Brain microvascular endothelial cell (primary cell): ENCODE results near the gene KANSL1.

Experiments used
- DNase-seq: peaks from one replicate; pipeline ENCODE4 v3.0.0-alpha.2; 2020
- H3K27ac ChIP-seq: fragments of 250-450 bp; sonication (Bioruptor Pico); 2 replicates; pipeline ENCODE4 v1.5.1; 2020; ENCODE audit warnings: mild to moderate bottlenecking, moderate library complexity
- H3K27me3 ChIP-seq: fragments of 250-450 bp; sonication (Bioruptor Pico); replicated peaks from 2 replicates; pipeline ENCODE4 v1.5.1; 2020; ENCODE audit warnings: mild to moderate bottlenecking
- H3K36me3 ChIP-seq: fragments of 250-450 bp; sonication (Bioruptor Pico); replicated peaks from 2 replicates; pipeline ENCODE4 v1.5.1; 2020; ENCODE audit warnings: mild to moderate bottlenecking
- H3K4me3 ChIP-seq: 2 replicates; pipeline ENCODE4 v1.5.1; 2011; ENCODE audit warnings: low read depth, mild to moderate bottlenecking, control low read depth, low read length, moderate library complexity
- CTCF ChIP-seq: IDR thresholded peaks from 2 replicates; pipeline ENCODE4 v1.5.1; 2011; ENCODE audit warnings: low read depth, mild to moderate bottlenecking, moderate library complexity, low read length, control low read depth, inconsistent platforms; ENCODE audit errors: missing control alignments
- in situ Hi-C: cut with HindIII; loops from 2 replicates; pipeline ENCODE4 v1.10.0; 2017; ENCODE audit warnings: low sequenced_read_pairs, low pct_ligation_motif_present

KANSL1 gene

GRCh38 chr17:46141645-46142044 lies 51.6 kb downstream of the KANSL1 start:
- Histone ChIP-seq H3K27ac (no peak overlapping the region), H3K36me3 (no peaks in the 10 kb centered on the region), H3K4me3 (no peak overlapping the region), H3K27me3 (no peaks in the 10 kb centered on the region)
- in situ Hi-C loops: no loop called here
- DNase-seq: no peak
- no peak for TF ChIP-seq CTCF

- in situ Hi-C loops: no loop called here
- H3K27ac ChIP-seq: no peak overlapping the region
Measured at GRCh38 chr17:46140645-46141197, 52.5 kb downstream of the KANSL1 start.

GRCh38 chr17:46139432-46140210 lies 53.6 kb downstream of the KANSL1 start:
- no peaks in the 10 kb centered on the region for H3K36me3 ChIP-seq
- no peak for DNase-seq
- no peaks in the 10 kb centered on the region for H3K27me3 ChIP-seq
- no peak overlapping the region for H3K4me3 ChIP-seq
- no peak overlapping the region for H3K27ac ChIP-seq
- in situ Hi-C loops: no loop called here
- TF ChIP-seq CTCF: no peak

More at GRCh38 chr17:46140645-46141197, 52.5 kb downstream of the KANSL1 start:
- Histone ChIP-seq H3K4me3 (no peak overlapping the region), H3K27me3 (no peaks in the 10 kb centered on the region), H3K36me3 (no peaks in the 10 kb centered on the region)
- TF ChIP-seq CTCF: no peak
- DNase-seq: no peak

GRCh38 chr17:46138473-46138872 lies 54.8 kb downstream of the KANSL1 start:
- DNase-seq: no peak
- TF ChIP-seq CTCF: no peak
- H3K4me3 ChIP-seq: no peak overlapping the region
- in situ Hi-C loops: no loop called here
- no peak overlapping the region for H3K27ac ChIP-seq
- no peaks in the 10 kb centered on the region for H3K36me3 ChIP-seq
- no peaks in the 10 kb centered on the region for H3K27me3 ChIP-seq

- H3K27me3 ChIP-seq: no peaks in the 10 kb centered on the region
- no peak overlapping the region for H3K4me3 ChIP-seq
- no peak for TF ChIP-seq CTCF
- no peak overlapping the region for H3K27ac ChIP-seq
- no peak for DNase-seq
- in situ Hi-C loops: no loop called here
- H3K36me3 ChIP-seq: no peaks in the 10 kb centered on the region
Measured at GRCh38 chr17:46136820-46137219, 56.4 kb downstream of the KANSL1 start.
